Parathyroid adenoma (tissue), 2 donors: ENCODE measurements around the gene NEDD4.
A peak's percentile ranks its signal among the peaks of the same experiment; 100 is the strongest.

Source experiments
- H2AFZ ChIP-seq: fragments of 300-600 bp; sonication (generic); one replicate; pipeline ENCODE4 v1.7.0; 2017; ENCODE audit warnings: antibody characterized with exemption, mild to moderate bottlenecking
- H3K27ac ChIP-seq: fragments of 300-600 bp; sonication (generic); one replicate; pipeline ENCODE4 v1.7.0; 2017
- H3K27me3 ChIP-seq: fragments of 300-600 bp; sonication (generic); one replicate; pipeline ENCODE4 v1.7.0; 2017; ENCODE audit warnings: low read length; ENCODE audit not compliant: control insufficient read depth, insufficient read depth
- H3K36me3 ChIP-seq: fragments of 300-600 bp; sonication (generic); one replicate; pipeline ENCODE4 v1.7.0; 2017; ENCODE audit warnings: low read length; ENCODE audit not compliant: control insufficient read depth, insufficient read depth
- H3K4me1 ChIP-seq: fragments of 300-600 bp; sonication (generic); one replicate; pipeline ENCODE4 v1.7.0; 2017; ENCODE audit warnings: control low read depth
- H3K4me2 ChIP-seq: fragments of 300-600 bp; sonication (generic); one replicate; pipeline ENCODE4 v1.7.0; 2017; ENCODE audit warnings: low read length
- H3K4me3 ChIP-seq: fragments of 300-600 bp; sonication (generic); one replicate; pipeline ENCODE4 v1.7.0; 2017; ENCODE audit warnings: low read depth, low read length
- H3K79me2 ChIP-seq: fragments of 300-600 bp; sonication (generic); one replicate; pipeline ENCODE4 v1.7.0; 2017; ENCODE audit warnings: control low read depth
- H3K9ac ChIP-seq: fragments of 300-600 bp; sonication (generic); one replicate; pipeline ENCODE4 v1.7.0; 2017; ENCODE audit warnings: mild to moderate bottlenecking
- H3K9me3 ChIP-seq: fragments of 300-600 bp; sonication (generic); one replicate; pipeline ENCODE4 v1.7.0; 2017; ENCODE audit warnings: low read length; ENCODE audit not compliant: control insufficient read depth
- CTCF ChIP-seq: fragments of 300-600 bp; sonication (generic); IDR thresholded peaks from one replicate; pipeline ENCODE4 v1.7.0; 2017; ENCODE audit warnings: antibody characterized with exemption, mild to moderate bottlenecking
- donor health status: primary hyperparathyroidism.

The NEDD4 gene

GRCh38 chr15:55884223-55884622, 109.2 kb downstream of the NEDD4 start:
- Histone ChIP-seq H3K79me2 (no peaks in the 10 kb centered on the region), H3K27ac (no peak overlapping the region), H3K36me3 (no peaks in the 10 kb centered on the region), H2AFZ (no peak overlapping the region), H3K9ac (no peak overlapping the region), H3K4me1 (no peaks in the 10 kb centered on the region), H3K4me3 (no peak overlapping the region), H3K4me2 (no peak overlapping the region), H3K27me3 (no peaks in the 10 kb centered on the region), H3K9me3 (no peaks in the 10 kb centered on the region)
- TF ChIP-seq CTCF, result no peak

GRCh38 chr15:55879181-55879580, 114.2 kb downstream of the NEDD4 start:
- Histone ChIP-seq H2AFZ (no peak overlapping the region), H3K27ac (no peak overlapping the region), H3K79me2 (no peaks in the 10 kb centered on the region), H3K4me3 (no peak overlapping the region), H3K9me3 (no peaks in the 10 kb centered on the region), H3K9ac (no peak overlapping the region), H3K4me2 (no peak overlapping the region), H3K36me3 (no peaks in the 10 kb centered on the region), H3K27me3 (no peaks in the 10 kb centered on the region), H3K4me1 (no peaks in the 10 kb centered on the region)
- no peak for TF ChIP-seq CTCF

- peak overlapping the region; percentile 45 for H3K4me3 ChIP-seq
- no peaks in the 10 kb centered on the region for H3K27me3 ChIP-seq
- H3K36me3 ChIP-seq, result no peaks in the 10 kb centered on the region
- peak overlapping the region; percentile 85 for H3K27ac ChIP-seq
- peak overlapping the region; percentile 70 for H3K4me2 ChIP-seq
- peak overlapping the region; percentile 79 for H2AFZ ChIP-seq
- H3K9ac ChIP-seq, result no peak overlapping the region
- no peaks in the 10 kb centered on the region for H3K4me1 ChIP-seq
- H3K9me3 ChIP-seq, result no peaks in the 10 kb centered on the region
- no peaks in the 10 kb centered on the region for H3K79me2 ChIP-seq
- TF ChIP-seq CTCF, result no peak
Measured at GRCh38 chr15:55873024-55873720, 120.2 kb downstream of the NEDD4 start.

- H2AFZ ChIP-seq, result peak overlapping the region; percentile 79
- peak overlapping the region; percentile 85 for H3K27ac ChIP-seq
- no peaks in the 10 kb centered on the region for H3K79me2 ChIP-seq
- peak overlapping the region; percentile 70 for H3K4me2 ChIP-seq
- H3K4me1 ChIP-seq, result no peaks in the 10 kb centered on the region
- H3K9me3 ChIP-seq, result no peaks in the 10 kb centered on the region
- TF ChIP-seq CTCF, result no peak
- H3K36me3 ChIP-seq, result no peaks in the 10 kb centered on the region
- H3K27me3 ChIP-seq, result no peaks in the 10 kb centered on the region
- H3K4me3 ChIP-seq, result peak overlapping the region; percentile 45
- H3K9ac ChIP-seq, result no peak overlapping the region
Measured at GRCh38 chr15:55872471-55872870, 120.9 kb downstream of the NEDD4 start.

- H3K79me2 ChIP-seq, result no peaks in the 10 kb centered on the region
- no peak overlapping the region for H3K4me2 ChIP-seq
- no peaks in the 10 kb centered on the region for H3K9me3 ChIP-seq
- no peaks in the 10 kb centered on the region for H3K36me3 ChIP-seq
- no peak overlapping the region for H3K27ac ChIP-seq
- H3K9ac ChIP-seq, result no peak overlapping the region
- no peak overlapping the region for H3K4me3 ChIP-seq
- H3K27me3 ChIP-seq, result no peaks in the 10 kb centered on the region
- no peak overlapping the region for H2AFZ ChIP-seq
- no peaks in the 10 kb centered on the region for H3K4me1 ChIP-seq
- TF ChIP-seq CTCF, result no peak
Measured at GRCh38 chr15:55869660-55870059, 123.8 kb downstream of the NEDD4 start.
